GM19463 (cell line): ENCODE measurements around the gene ARHGAP31.
"Not testable (repeated sequence)": the region's sequence is repeated elsewhere in the genome, so short reads cannot be mapped to it uniquely, and the experiment has no call there.

Experiments used
- ATAC-seq: cut with Tn5 transposase; IDR thresholded peaks from one replicate; pipeline ENCODE4 v1.9.1; 2021; ENCODE audit warnings: mild to moderate bottlenecking, moderate library complexity; ENCODE audit not compliant: unreplicated experiment

The ARHGAP31 gene

GRCh38 chr3:119294696-119295671 lies 801 bp downstream of the ARHGAP31 start:
- peak; percentile 22 for ATAC-seq

- no peak for ATAC-seq
Measured at GRCh38 chr3:119295816-119296726, 1.9 kb downstream of the ARHGAP31 start.

DNA sequence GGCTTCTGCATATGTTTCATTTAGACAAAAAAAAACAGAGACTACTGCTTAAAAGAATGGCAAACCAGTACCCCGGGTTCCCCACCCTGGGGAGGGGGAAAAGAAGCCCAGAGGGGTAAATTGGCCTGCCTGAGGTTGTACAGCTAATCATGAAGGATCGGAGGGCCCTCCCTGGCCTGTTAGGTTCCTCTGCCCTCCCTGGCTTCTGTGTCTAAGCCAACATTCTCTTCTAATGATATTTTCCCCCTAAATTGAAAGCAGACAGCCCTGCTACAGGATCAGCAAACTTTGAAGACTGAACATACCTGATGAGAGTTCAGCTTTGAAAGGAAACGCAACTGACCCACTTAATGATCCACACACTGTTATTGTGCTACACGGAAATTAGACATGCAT lies 2.5 kb downstream of the ARHGAP31 start:
- no peak for ATAC-seq

DNA sequence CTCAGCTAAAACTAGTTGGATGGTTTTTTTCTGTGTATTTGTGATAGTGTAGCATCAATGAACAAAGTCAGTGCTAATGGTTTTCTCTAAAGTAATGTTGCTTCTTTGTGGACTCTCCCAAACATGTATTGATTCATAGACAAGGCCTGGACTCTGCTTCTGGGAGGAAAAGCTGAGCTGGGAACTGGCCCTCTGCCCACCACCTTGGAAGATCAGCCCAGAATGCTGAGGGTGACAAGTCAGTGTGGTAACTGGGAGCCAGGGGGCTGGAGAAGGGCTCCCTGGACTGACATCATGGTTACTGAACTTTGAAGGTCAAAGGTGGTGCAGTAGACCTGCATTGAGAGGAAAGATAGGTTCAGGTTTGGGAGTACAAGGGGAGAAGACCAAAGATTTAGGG lies 3.0 kb downstream of the ARHGAP31 start:
- no peak for ATAC-seq

- ATAC-seq = no peak
Measured at GRCh38 chr3:119298565-119298941, 4.4 kb downstream of the ARHGAP31 start.

- ATAC-seq = no peak
Measured at GRCh38 chr3:119300991-119301391, 6.8 kb downstream of the ARHGAP31 start.

DNA sequence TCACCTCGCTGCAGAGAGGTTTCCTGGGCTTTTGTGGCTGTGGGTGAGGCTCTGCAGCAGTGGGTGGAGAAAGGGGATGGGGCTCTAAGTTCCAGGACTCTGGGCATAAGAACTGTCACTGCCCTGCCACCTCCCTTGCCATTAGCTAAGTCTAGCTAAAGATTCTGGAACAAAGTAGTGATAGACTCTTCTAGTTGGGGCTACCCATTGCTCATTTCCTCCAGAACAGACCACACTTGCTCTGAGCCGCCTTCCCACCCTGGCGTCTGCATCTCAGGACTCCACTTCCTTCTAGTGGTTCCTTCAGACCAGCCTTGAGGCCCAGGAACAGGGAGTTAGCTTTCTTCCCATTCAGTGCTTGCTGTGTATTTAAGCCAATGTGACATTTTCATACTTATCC lies 7.5 kb downstream of the ARHGAP31 start:
- ATAC-seq = no peak

DNA sequence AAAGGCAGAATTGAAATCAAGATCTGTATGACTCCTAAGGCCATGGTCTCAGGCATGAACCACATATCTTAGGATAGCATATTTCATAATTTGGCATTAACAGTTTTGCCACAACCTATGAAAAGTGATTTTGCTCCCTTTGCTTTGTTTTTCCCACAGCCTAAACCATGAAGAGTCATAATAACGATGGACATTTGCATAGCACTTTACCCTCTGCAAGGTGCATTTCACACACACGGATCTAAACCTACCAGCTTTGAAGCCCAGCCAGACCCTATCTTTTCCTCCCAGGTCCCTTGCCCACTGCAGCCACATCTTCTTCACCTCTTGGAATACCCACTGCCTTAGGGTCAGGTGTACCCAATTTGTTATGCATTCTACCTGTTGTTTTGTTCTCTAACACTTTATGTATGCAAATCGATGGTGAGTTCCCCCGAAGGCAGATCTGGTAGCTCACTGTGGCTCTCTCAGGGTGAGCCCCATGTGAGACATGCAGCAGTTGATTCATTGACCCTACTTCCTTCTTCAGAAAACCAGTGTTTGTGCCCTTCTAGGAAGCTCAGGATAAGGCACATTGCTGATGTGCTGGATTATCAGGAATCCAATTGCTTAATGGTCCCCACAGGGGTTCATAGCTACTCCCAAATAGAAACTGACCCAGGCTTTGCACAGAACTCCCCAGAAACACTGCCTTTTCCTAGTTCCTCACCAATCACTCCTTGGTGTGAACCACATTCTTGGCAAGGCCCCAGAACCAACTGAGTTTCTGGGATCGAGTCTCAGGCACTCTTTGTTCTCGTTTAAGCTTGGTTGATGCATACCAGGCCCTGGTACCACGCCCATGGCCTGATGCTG lies 8.7 kb downstream of the ARHGAP31 start:
- peak; percentile 65 for ATAC-seq

GRCh38 chr3:119304201-119304713 lies 10.1 kb downstream of the ARHGAP31 start:
- no peak for ATAC-seq

DNA sequence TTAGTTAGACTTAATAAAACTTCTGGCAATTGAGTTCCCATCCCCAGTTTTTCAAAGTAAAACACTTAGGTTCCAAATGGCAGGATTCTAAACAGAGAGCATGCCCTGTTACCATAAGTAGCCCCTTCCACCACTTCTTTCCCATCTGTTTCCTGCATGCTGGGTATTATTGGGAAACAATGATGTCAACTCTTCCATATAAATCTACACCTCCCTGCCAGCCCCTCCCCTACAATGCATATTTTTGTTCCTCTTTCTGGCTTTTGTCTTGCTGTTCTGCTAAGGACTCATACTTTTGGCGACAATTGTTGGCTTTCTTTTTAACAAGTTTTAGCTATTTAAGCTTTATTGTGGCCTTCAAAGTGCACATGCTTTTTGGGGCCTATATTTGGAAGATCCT lies 11.1 kb downstream of the ARHGAP31 start:
- ATAC-seq = no peak

- not testable (repeated sequence) for ATAC-seq
Measured at GRCh38 chr3:119306378-119306777, 12.2 kb downstream of the ARHGAP31 start.

GRCh38 chr3:119308355-119308754 lies 14.2 kb downstream of the ARHGAP31 start:
- ATAC-seq = no peak

GRCh38 chr3:119309591-119309990 lies 15.4 kb downstream of the ARHGAP31 start:
- no peak for ATAC-seq

GRCh38 chr3:119310071-119310470 lies 15.9 kb downstream of the ARHGAP31 start:
- no peak for ATAC-seq

DNA sequence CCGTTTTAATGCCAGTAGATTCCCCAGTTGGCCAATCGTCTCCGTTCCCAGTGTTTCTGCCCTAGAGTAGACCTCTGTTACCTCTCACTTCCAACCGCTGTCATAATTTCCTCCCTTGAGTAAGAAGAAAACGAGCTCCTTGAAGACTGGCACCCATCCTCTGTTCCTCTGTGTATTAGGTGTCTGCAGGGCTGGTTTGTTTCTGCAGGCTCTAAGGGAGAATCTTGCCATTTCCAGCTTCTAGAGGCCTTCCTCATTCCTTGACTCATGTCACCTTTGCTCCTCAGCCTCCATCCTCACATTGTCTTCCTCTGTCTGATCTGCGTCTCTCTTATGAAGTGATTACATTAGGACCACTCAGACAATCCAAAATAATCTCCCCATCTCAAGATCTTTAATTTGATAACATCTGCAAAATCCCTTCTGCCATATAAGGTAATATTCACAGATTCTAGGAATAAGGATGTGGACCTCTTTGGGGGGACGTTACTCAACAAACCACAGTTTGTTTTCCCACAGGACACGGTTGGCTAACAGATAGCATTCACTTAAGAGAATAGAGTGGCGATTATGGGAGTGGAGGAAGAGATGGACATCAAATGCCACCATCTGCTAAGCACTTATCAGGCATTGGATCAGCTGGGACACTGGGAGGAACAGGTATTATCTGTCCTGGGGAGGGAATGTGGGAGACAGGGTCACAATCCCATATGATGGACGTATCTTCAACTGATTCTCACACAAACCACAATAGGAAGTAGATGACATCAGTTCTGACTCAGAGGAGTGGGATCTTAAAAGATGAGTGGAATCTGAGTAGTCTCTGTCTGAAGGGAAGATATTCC lies 17.1 kb downstream of the ARHGAP31 start:
- ATAC-seq = no peak

- ATAC-seq = no peak
Measured at GRCh38 chr3:119313461-119313860, 19.3 kb downstream of the ARHGAP31 start.

- ATAC-seq = no peak
Measured at GRCh38 chr3:119314821-119315220, 20.6 kb downstream of the ARHGAP31 start.

GRCh38 chr3:119315600-119316312 lies 21.6 kb downstream of the ARHGAP31 start:
- ATAC-seq = no peak

- ATAC-seq = no peak
Measured at GRCh38 chr3:119316313-119316670, 22.1 kb downstream of the ARHGAP31 start.
